Activated CD4-positive, alpha-beta T cell treated with anti-CD3 and anti-CD28 coated beads, Interleukin-2, amount 10 ng/mL, durations not matched to agents 24 days and 14 days (primary cell): ENCODE measurements around the gene BRMS1L. TPM values are rescaled to one million over a fixed set of nuclear protein-coding genes. Genes with fewer than 3 reads are reported as not detected.
"Not testable (repeated sequence)": the region's sequence is repeated elsewhere in the genome, so short reads cannot be mapped to it uniquely, and the experiment has no call there.

Experiments used
- DNase-seq: peaks from one replicate; pipeline ENCODE4 v3.0.0; 2022
- H3K27ac Mint-ChIP-seq: one replicate; pipeline ENCODE4 v1.8.0; 2022; ENCODE audit warnings: mild to moderate bottlenecking, mixed read lengths
- H3K27me3 Mint-ChIP-seq: one replicate; pipeline ENCODE4 v1.8.0; 2022; ENCODE audit warnings: mixed read lengths
- H3K36me3 Mint-ChIP-seq: one replicate; pipeline ENCODE4 v1.8.0; 2022; ENCODE audit warnings: low read depth, mild to moderate bottlenecking, mixed read lengths
- H3K4me1 Mint-ChIP-seq: one replicate; pipeline ENCODE4 v1.8.0; 2021; ENCODE audit warnings: mixed read lengths
- H3K4me3 Mint-ChIP-seq: one replicate; pipeline ENCODE4 v1.8.0; 2022; ENCODE audit warnings: mild to moderate bottlenecking, moderate library complexity, mixed read lengths
- H3K9me3 Mint-ChIP-seq: one replicate; pipeline ENCODE4 v1.8.0; 2021; ENCODE audit warnings: mixed read lengths
- intact Hi-C: fragments of 100-400 bp; cut with micrococcal nuclease; formaldehyde crosslinking; loops from one replicate; pipeline ENCODE4 v1.15.1; 2023
- total RNA-seq: library from RNA; stranded (reverse); gene quantifications from 2 replicates; pipeline ENCODE4 v1.2.3, GENCODE V29; 2022

The BRMS1L gene
- total RNA-seq, 1 donor from 2014 or later, result 8.2 TPM

GRCh38 chr14:35829449-35829848, 3.3 kb downstream of the BRMS1L start:
- Mint-ChIP-seq H3K27me3 (no peaks in the 10 kb centered on the region), H3K36me3 (peaks cover 13% of the 10 kb centered on the region), H3K4me1 (peaks cover 18% of the 10 kb centered on the region), H3K27ac (no peak overlapping the region), H3K4me3 (no peak overlapping the region), H3K9me3 (no peaks in the 10 kb centered on the region)
- intact Hi-C loops, result loop anchor here (5.0 to 10.0 kb wide), 3 partner anchors 142 to 782 kb away; partner anchors contain the start of genes FAM177A1, PPP2R3C and PRORP
- DNase-seq, result no peak

- no peaks in the 10 kb centered on the region for H3K4me1 Mint-ChIP-seq
- peaks cover 6% of the 10 kb centered on the region for H3K9me3 Mint-ChIP-seq
- no peak overlapping the region for H3K4me3 Mint-ChIP-seq
- no peaks in the 10 kb centered on the region for H3K27me3 Mint-ChIP-seq
- intact Hi-C loops, result no loop called here
- DNase-seq, result no peak
- peaks cover 46% of the 10 kb centered on the region for H3K36me3 Mint-ChIP-seq
- H3K27ac Mint-ChIP-seq, result no peak overlapping the region
Observed at GRCh38 chr14:35835208-35835982, 9.3 kb downstream of the BRMS1L start.

GRCh38 chr14:35841704-35842103, 15.6 kb downstream of the BRMS1L start:
- H3K4me1 Mint-ChIP-seq, H3K27me3 Mint-ChIP-seq, DNase-seq, H3K4me3 Mint-ChIP-seq, intact Hi-C loops, H3K27ac Mint-ChIP-seq: not testable (repeated sequence)
- H3K9me3 Mint-ChIP-seq, result peaks cover 25% of the 10 kb centered on the region
- peaks cover 72% of the 10 kb centered on the region for H3K36me3 Mint-ChIP-seq

GRCh38 chr14:35842245-35842644, 16.1 kb downstream of the BRMS1L start:
- H3K4me1 Mint-ChIP-seq, H3K27me3 Mint-ChIP-seq, intact Hi-C loops: not testable (repeated sequence)

GRCh38 chr14:35844494-35844893, 18.4 kb downstream of the BRMS1L start:
- Mint-ChIP-seq H3K9me3 (peaks cover 22% of the 10 kb centered on the region), H3K4me3 (no peak overlapping the region), H3K4me1 (no peaks in the 10 kb centered on the region), H3K27me3 (no peaks in the 10 kb centered on the region), H3K27ac (no peak overlapping the region), H3K36me3 (peaks cover 59% of the 10 kb centered on the region)
- intact Hi-C loops, result no loop called here
- DNase-seq, result no peak

More at GRCh38 chr14:35842245-35842644, 16.1 kb downstream of the BRMS1L start:
- not testable (repeated sequence) for H3K27ac Mint-ChIP-seq, DNase-seq, H3K4me3 Mint-ChIP-seq
- Mint-ChIP-seq H3K9me3 (peaks cover 25% of the 10 kb centered on the region), H3K36me3 (peaks cover 70% of the 10 kb centered on the region)

GRCh38 chr14:35847636-35848035, 21.5 kb downstream of the BRMS1L start:
- Mint-ChIP-seq H3K27me3 (no peaks in the 10 kb centered on the region), H3K36me3 (peaks cover 44% of the 10 kb centered on the region), H3K27ac (no peak overlapping the region), H3K4me3 (no peak overlapping the region), H3K4me1 (no peaks in the 10 kb centered on the region), H3K9me3 (peaks cover 4% of the 10 kb centered on the region)
- no peak for DNase-seq
- intact Hi-C loops, result no loop called here

- Mint-ChIP-seq H3K36me3 (peaks cover 30% of the 10 kb centered on the region), H3K4me1 (no peaks in the 10 kb centered on the region), H3K27ac (no peak overlapping the region), H3K9me3 (no peaks in the 10 kb centered on the region), H3K4me3 (no peak overlapping the region), H3K27me3 (no peaks in the 10 kb centered on the region)
- intact Hi-C loops, result no loop called here
- no peak for DNase-seq
Observed at GRCh38 chr14:35849122-35849521, 23.0 kb downstream of the BRMS1L start.

- no peak overlapping the region for H3K4me3 Mint-ChIP-seq
- no peak overlapping the region for H3K27ac Mint-ChIP-seq
- H3K4me1 Mint-ChIP-seq, result no peaks in the 10 kb centered on the region
- peaks cover 17% of the 10 kb centered on the region for H3K36me3 Mint-ChIP-seq
- no peaks in the 10 kb centered on the region for H3K9me3 Mint-ChIP-seq
- intact Hi-C loops, result no loop called here
- no peak for DNase-seq
- no peaks in the 10 kb centered on the region for H3K27me3 Mint-ChIP-seq
Observed at GRCh38 chr14:35851823-35852222, 25.7 kb downstream of the BRMS1L start.

GRCh38 chr14:35853225-35853624, 27.1 kb downstream of the BRMS1L start:
- no peak overlapping the region for H3K27ac Mint-ChIP-seq
- H3K27me3 Mint-ChIP-seq, result no peaks in the 10 kb centered on the region
- intact Hi-C loops, result no loop called here
- peaks cover 17% of the 10 kb centered on the region for H3K36me3 Mint-ChIP-seq
- no peak overlapping the region for H3K4me3 Mint-ChIP-seq
- H3K9me3 Mint-ChIP-seq, result no peaks in the 10 kb centered on the region
- H3K4me1 Mint-ChIP-seq, result no peaks in the 10 kb centered on the region
- DNase-seq, result no peak

- no peak overlapping the region for H3K4me3 Mint-ChIP-seq
- peaks cover 13% of the 10 kb centered on the region for H3K36me3 Mint-ChIP-seq
- no peaks in the 10 kb centered on the region for H3K4me1 Mint-ChIP-seq
- H3K27me3 Mint-ChIP-seq, result no peaks in the 10 kb centered on the region
- DNase-seq, result no peak
- no peak overlapping the region for H3K27ac Mint-ChIP-seq
- H3K9me3 Mint-ChIP-seq, result no peaks in the 10 kb centered on the region
- intact Hi-C loops, result no loop called here
Observed at GRCh38 chr14:35854696-35855270, 28.6 kb downstream of the BRMS1L start.

- Mint-ChIP-seq H3K27me3 (no peaks in the 10 kb centered on the region), H3K4me1 (no peaks in the 10 kb centered on the region), H3K4me3 (no peak overlapping the region), H3K9me3 (no peaks in the 10 kb centered on the region), H3K27ac (no peak overlapping the region), H3K36me3 (peaks cover 8% of the 10 kb centered on the region)
- no peak for DNase-seq
- intact Hi-C loops, result no loop called here
Observed at GRCh38 chr14:35855876-35856481, 29.8 kb downstream of the BRMS1L start.

- peaks cover 7% of the 10 kb centered on the region for H3K36me3 Mint-ChIP-seq
- intact Hi-C loops, result no loop called here
- DNase-seq, result no peak
- H3K4me3 Mint-ChIP-seq, result no peak overlapping the region
- no peaks in the 10 kb centered on the region for H3K27me3 Mint-ChIP-seq
- H3K4me1 Mint-ChIP-seq, result no peaks in the 10 kb centered on the region
- H3K9me3 Mint-ChIP-seq, result no peaks in the 10 kb centered on the region
- no peak overlapping the region for H3K27ac Mint-ChIP-seq
Observed at GRCh38 chr14:35858521-35859209, 32.5 kb downstream of the BRMS1L start.

- Mint-ChIP-seq H3K4me3 (no peak overlapping the region), H3K27me3 (no peaks in the 10 kb centered on the region), H3K27ac (no peak overlapping the region), H3K36me3 (peaks cover 9% of the 10 kb centered on the region), H3K4me1 (no peaks in the 10 kb centered on the region), H3K9me3 (no peaks in the 10 kb centered on the region)
- DNase-seq, result no peak
- intact Hi-C loops, result no loop called here
Observed at GRCh38 chr14:35861204-35861868, 35.2 kb downstream of the BRMS1L start.
